ENCODE measurements around the gene FCGBP.
"Not testable (repeated sequence)": the region's sequence is repeated elsewhere in the genome, so short reads cannot be mapped to it uniquely, and the experiment has no call there.

FCGBP gene

GRCh38 chr19:39934584-39935363, at the start of gene FCGBP:
Gene FCGBP, minus strand, starts transcription at chr19:39934634.
- DNase-seq: no peak

- DNase-seq: no peak
These were observed 49.4 kb upstream of the FCGBP start for GRCh38 chr19:39983695-39984300.

- DNase-seq: no peak
These were observed 48.4 kb upstream of the FCGBP start for GRCh38 chr19:39982883-39983282.

GRCh38 chr19:39974377-39975155, 40.1 kb upstream of the FCGBP start:
- DNase-seq: no peak

- DNase-seq: no peak
These were observed 37.1 kb upstream of the FCGBP start for GRCh38 chr19:39971380-39972035.

GRCh38 chr19:39970675-39971379, 36.4 kb upstream of the FCGBP start, which contains the start of gene PSMC4:
Gene PSMC4, plus strand, starts transcription at chr19:39971165. Its CDS starts 38 bp downstream, at chr19:39971203.
- DNase-seq: peak; percentile 99 to 100

- DNase-seq: no peak
These were observed 35.9 kb upstream of the FCGBP start for GRCh38 chr19:39970425-39970674.

GRCh38 chr19:39969681-39970424, 35.4 kb upstream of the FCGBP start:
- no peak for DNase-seq

GRCh38 chr19:39969266-39969665, 34.8 kb upstream of the FCGBP start:
- DNase-seq: no peak

- DNase-seq: no peak
These were observed 34.4 kb upstream of the FCGBP start for GRCh38 chr19:39968789-39969188.

- DNase-seq: no peak
These were observed 33.1 kb upstream of the FCGBP start for GRCh38 chr19:39967561-39967960.

- no peak for DNase-seq
These were observed 32.2 kb upstream of the FCGBP start for GRCh38 chr19:39966617-39967016.

- DNase-seq: no peak
These were observed 29.5 kb upstream of the FCGBP start for GRCh38 chr19:39963898-39964297.

GRCh38 chr19:39959407-39959806, 25.0 kb upstream of the FCGBP start:
- DNase-seq: peak in 1 of 2 experiments; percentile 24

- not testable (repeated sequence) for DNase-seq
These were observed 24.5 kb upstream of the FCGBP start for GRCh38 chr19:39958942-39959341.

GRCh38 chr19:39957886-39958285, 23.5 kb upstream of the FCGBP start:
- not testable (repeated sequence) for DNase-seq

GRCh38 chr19:39953915-39954314, 19.5 kb upstream of the FCGBP start:
- DNase-seq: no peak

GRCh38 chr19:39951686-39952085, 17.3 kb upstream of the FCGBP start:
- no peak for DNase-seq

- DNase-seq: no peak
These were observed 16.7 kb upstream of the FCGBP start for GRCh38 chr19:39951065-39951650.

- DNase-seq: no peak
These were observed 14.8 kb upstream of the FCGBP start for GRCh38 chr19:39949026-39949747.

- DNase-seq: no peak
These were observed 12.1 kb upstream of the FCGBP start for GRCh38 chr19:39946532-39946931.

Data from NCI-H524 (cell line).